TTC549 (cell line): ENCODE measurements around the gene RRP36.

ENCODE experiments used
- FAIRE-seq: peaks from 2 replicates; lab custom pipeline; 2012; peaks lifted over from hg19 to GRCh38; lab: Jason Lieb, UNC

Gene RRP36

DNA sequence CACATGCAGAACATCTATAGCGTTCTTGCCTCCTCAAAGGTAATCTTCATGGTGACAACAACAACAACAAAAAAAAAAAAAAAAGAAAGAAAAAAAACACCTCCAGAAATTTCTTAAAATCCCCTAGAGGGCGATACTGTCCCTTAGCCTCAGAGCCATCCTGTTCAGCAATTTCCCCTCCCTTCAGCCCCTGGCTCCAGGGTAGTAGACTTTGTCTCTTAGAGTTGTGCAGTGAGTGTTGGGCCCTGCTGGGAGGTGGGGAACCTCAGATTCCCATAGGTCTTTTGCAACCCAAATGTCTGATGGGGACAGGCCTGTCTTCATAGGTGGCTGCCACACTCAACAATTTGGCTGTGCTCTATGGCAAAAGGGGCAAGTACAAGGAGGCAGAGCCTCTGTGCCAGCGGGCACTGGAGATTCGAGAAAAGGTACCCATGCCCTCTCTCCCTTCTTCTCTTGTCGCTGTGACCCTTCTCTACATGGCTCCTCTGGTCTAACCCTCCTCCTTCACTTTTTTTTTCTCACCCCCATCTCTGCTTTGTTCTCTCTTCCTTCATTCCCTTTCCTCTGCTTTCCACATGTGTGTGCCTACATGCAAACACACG lies 48.7 kb downstream of the RRP36 start:
- peak; percentile 77 for FAIRE-seq

DNA sequence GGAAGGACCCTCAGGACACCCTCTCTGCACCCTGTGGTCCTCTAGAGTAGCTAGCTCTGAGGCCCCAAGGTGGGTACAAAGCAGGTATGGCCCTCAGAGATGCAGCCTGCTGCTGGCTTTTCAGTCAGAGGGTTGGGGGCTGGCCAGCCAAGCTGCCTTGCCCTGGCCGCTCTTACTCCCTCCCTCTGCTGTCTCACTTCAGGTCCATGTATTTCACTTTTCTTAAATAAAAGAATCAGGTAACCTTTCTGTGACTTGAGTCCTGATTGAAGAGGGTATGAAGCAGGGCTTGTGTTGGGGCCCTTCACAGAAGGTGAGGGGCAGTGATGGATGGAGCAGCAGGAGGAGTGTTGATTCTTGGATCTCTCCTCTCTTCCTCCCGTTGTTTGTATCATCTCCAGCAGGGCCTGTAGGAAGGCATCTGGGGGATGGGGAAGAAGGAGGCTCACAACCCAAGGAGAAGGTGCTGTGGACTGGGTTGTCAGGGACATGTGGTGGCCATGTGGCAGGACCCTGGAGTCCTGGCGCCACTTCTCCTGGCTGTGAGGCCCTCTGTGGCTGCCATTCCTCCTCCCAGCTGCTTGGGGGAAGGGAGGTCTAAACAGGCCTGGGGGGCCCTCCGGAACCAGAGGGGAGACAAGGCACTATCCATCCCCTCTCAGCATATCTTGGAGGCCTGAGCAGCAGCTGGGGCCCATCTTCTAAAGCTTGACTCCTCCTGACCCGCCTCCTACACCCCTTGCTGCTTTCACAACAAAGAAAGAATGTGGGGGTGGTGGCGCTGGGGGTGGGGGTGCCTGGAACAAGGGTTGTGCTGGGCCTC lies 53.6 kb downstream of the RRP36 start:
- FAIRE-seq, result no peak

DNA sequence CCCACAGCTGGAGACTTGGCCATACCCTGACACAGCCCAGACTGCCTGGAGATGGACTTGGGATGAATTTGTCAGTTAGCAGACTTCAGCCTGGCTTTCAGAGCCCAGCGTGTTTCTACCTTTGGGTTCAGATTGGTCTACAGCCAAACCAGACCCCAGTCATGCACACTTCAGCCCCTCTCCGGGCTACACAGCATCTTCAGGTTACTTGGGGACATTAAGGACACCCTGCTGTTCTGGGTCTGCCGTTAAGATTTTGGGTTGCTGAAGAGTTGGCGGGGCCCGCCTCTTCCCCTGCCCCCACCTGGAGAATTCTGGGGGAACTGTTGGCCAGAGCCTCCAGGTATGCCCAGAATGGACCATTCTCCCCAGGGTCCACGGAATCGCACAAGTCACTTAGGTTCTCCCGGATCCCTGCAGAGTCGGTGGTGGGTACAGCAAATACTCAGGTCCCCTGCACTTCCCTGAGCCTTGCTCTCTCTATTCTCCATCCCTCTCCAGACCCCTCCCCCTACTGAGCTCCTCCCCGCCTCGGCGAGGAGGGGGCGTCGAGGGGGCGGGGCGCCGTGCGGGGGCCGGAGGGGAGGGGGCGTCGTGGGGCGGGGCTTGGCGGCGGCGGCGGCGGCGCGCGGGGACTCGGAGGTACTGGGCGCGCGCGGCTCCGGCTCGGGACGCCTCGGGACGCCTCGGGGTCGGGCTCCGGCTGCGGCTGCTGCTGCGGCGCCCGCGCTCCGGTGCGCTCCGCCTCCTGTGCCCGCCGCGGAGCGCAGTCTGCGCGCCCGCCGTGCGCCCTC lies 54.4 kb downstream of the RRP36 start, which contains the start of gene PTK7:
Gene PTK7 (plus strand): TSS at position 645 of the 794 bp plus-strand sequence. CDS start 175 bp downstream, outside the sequence.
- FAIRE-seq, result no peak

DNA sequence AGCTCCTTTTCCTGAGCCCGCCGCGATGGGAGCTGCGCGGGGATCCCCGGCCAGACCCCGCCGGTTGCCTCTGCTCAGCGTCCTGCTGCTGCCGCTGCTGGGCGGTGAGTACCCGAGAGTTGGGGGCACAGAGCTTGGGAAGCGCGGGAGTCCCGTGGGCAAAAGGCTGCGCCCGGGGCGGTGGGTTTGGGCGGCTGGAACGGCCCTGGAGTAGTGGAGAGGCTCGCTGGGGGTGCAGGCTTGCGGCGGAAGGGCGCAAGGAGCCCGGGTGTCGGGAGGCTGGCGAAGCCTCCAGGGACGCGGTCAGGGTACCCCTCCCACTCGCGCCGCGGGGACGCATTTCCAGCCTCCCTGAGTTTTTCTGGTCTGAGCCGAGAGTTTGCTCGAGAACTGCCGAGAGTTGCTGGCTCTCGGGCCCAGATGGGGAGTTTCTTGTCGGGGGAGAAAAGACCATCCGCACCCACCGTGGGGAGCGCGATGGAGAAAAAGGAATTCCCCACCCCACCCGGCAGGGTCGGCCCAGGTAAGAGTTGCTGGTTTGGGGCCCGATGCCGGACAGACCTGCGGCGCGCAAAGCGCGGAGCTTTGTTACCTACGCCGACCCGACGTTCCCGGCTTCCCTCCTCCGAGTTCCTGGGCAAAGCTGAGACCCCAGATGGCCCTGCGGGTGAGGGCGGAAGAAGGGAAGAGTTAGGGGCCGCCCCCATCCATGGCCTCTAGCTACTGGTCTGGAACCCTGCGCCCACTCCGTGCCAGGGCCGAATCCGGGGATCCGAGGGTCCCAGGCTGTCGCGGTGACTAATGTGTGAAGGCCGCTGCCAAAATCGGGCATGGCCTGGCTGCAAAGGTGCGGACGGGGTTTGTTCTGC lies 55.3 kb downstream of the RRP36 start:
- FAIRE-seq, result no peak

DNA sequence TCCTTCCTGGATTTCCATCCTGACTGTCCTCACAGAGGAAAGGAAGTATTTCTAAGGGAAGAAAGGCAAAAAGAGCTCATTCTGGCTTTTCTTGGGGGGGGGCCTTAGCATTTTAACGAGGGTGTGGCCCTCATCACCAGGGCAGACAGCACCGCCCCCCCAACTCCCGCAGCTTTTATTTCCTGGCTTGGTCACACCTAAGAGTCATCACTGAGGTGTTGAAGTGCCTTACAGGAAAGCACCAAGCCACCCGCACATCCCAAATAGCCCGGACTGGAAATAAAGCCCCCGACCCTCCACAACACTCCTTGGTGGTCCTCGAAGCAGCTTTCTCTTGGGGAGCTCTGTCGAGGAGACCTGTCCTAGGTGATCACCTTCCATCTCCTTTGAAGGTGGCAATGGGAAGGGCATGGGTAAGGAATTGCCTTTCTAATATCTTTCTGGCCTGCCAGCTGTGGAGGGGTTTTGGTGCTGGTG lies 55.9 kb downstream of the RRP36 start:
- no peak for FAIRE-seq

DNA sequence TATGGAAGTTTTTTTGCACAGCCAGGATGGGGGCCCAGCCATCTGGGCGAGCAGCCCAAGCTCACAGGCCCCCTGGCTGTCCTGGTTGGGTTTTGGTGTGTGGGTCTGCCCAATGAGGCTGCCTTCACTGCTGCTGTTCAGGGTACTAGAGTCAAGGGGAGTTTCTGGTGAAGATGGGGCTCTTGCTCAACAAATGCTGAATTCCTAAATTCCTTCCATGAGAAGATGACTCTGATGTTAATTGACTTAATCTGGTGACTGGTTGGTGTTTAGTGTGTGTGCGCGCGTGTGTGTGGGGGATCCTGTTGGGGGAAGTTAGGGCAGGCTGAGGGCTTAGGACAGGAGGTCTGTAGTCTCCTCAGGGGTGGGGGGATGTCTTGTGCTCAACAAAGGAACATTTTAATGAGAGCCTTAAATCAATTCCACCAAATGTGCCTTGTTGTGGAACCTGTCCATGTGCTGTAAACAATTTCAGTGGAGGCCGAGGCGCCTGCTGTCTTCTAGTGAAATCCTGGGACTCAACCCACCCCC lies 56.6 kb downstream of the RRP36 start:
- no peak for FAIRE-seq

DNA sequence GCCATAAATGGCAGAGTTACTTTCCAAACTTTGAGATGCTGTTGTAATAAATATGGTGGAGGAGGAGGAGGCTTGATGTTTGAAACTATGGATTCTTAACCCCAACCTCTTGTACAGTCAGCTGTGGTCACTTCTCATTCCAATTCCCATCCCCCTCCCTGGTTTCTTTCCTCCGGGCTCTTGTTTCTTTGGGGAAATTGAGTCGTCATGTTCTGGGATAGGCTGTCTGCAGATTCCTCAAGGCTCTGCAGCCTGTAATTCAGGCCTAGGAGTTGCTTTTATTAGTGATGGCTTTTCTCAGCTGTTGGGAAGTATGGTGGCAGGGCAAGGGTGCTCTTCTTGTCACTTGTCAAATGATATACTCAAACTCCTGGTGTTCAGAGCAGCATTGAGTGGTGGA lies 57.3 kb downstream of the RRP36 start:
- no peak for FAIRE-seq
